Raji (cell line): ENCODE data around the gene RYR2.

Source experiments
- POLR2A ChIP-seq: IDR thresholded peaks from 2 replicates; pipeline ENCODE4 v1.6.1; 2011; ENCODE audit warnings: low read depth, low read length, control low read depth; ENCODE audit not compliant: insufficient read depth

RYR2 gene

GRCh38 chr1:237282208-237282783 is 240.3 kb downstream of the RYR2 start:
- TF ChIP-seq POLR2A = no peak

GRCh38 chr1:237287876-237288521 is 246.0 kb downstream of the RYR2 start:
- TF ChIP-seq POLR2A = no peak

GRCh38 chr1:237293804-237294203 is 251.8 kb downstream of the RYR2 start:
- no peak for TF ChIP-seq POLR2A

- TF ChIP-seq POLR2A = no peak
Observed at GRCh38 chr1:237296861-237297260, 254.9 kb downstream of the RYR2 start.

- no peak for TF ChIP-seq POLR2A
Observed at GRCh38 chr1:237300642-237301041, 258.7 kb downstream of the RYR2 start.

GRCh38 chr1:237303929-237304328 is 261.9 kb downstream of the RYR2 start:
- TF ChIP-seq POLR2A = no peak

GRCh38 chr1:237306726-237307125 is 264.7 kb downstream of the RYR2 start:
- no peak for TF ChIP-seq POLR2A

GRCh38 chr1:237309595-237310118 is 267.7 kb downstream of the RYR2 start:
- no peak for TF ChIP-seq POLR2A

- TF ChIP-seq POLR2A = no peak
Observed at GRCh38 chr1:237316352-237316751, 274.4 kb downstream of the RYR2 start.

- no peak for TF ChIP-seq POLR2A
Observed at GRCh38 chr1:237318748-237319147, 276.8 kb downstream of the RYR2 start.

GRCh38 chr1:237320890-237321289 is 278.9 kb downstream of the RYR2 start:
- TF ChIP-seq POLR2A = no peak

GRCh38 chr1:237324226-237324625 is 282.2 kb downstream of the RYR2 start:
- no peak for TF ChIP-seq POLR2A

- no peak for TF ChIP-seq POLR2A
Observed at GRCh38 chr1:237327061-237327460, 285.1 kb downstream of the RYR2 start.

- TF ChIP-seq POLR2A = no peak
Observed at GRCh38 chr1:237340892-237341291, 298.9 kb downstream of the RYR2 start.

GRCh38 chr1:237341391-237341790 is 299.4 kb downstream of the RYR2 start:
- TF ChIP-seq POLR2A = no peak

GRCh38 chr1:237342730-237343129 is 300.7 kb downstream of the RYR2 start:
- no peak for TF ChIP-seq POLR2A

- no peak for TF ChIP-seq POLR2A
Observed at GRCh38 chr1:237352747-237353146, 310.8 kb downstream of the RYR2 start.
